Activated CD8-positive, alpha-beta memory T cell treated with anti-CD3 and anti-CD28 coated beads, Interleukin-2, amount 50 U/mL, for 24 hours (primary cell): ENCODE data around the gene PRSS50.
"Not testable (repeated sequence)": the region's sequence is repeated elsewhere in the genome, so short reads cannot be mapped to it uniquely, and the experiment has no call there.

Experiments used
- DNase-seq: peaks from one replicate; pipeline ENCODE4 v3.0.0-alpha.2; 2020; ENCODE audit errors: extremely low read depth

PRSS50 gene

GRCh38 chr3:46717447-46718231, at the start of gene PRSS50:
Gene PRSS50, minus strand, starts transcription at chr3:46717869. Its CDS starts 45 bp downstream, at chr3:46717824.
- no peak for DNase-seq

GRCh38 chr3:46764206-46764605, 46.5 kb upstream of the PRSS50 start:
- DNase-seq: no peak

GRCh38 chr3:46763178-46763577, 45.5 kb upstream of the PRSS50 start:
- DNase-seq: no peak

- no peak for DNase-seq
These were observed 41.8 kb upstream of the PRSS50 start for GRCh38 chr3:46759239-46760167.

- no peak for DNase-seq
These were observed 39.0 kb upstream of the PRSS50 start for GRCh38 chr3:46756642-46757041.

- DNase-seq: no peak
These were observed 38.0 kb upstream of the PRSS50 start for GRCh38 chr3:46755646-46756045.

GRCh38 chr3:46753127-46753526, 35.5 kb upstream of the PRSS50 start:
- DNase-seq: not testable (repeated sequence)

GRCh38 chr3:46750555-46751038, 32.9 kb upstream of the PRSS50 start:
- no peak for DNase-seq

- DNase-seq: no peak
These were observed 31.5 kb upstream of the PRSS50 start for GRCh38 chr3:46749129-46749528.

GRCh38 chr3:46748170-46748569, 30.5 kb upstream of the PRSS50 start:
- DNase-seq: no peak

GRCh38 chr3:46746711-46747110, 29.0 kb upstream of the PRSS50 start:
- DNase-seq: no peak

GRCh38 chr3:46742992-46743585, 25.4 kb upstream of the PRSS50 start:
- no peak for DNase-seq

- not testable (repeated sequence) for DNase-seq
These were observed 21.9 kb upstream of the PRSS50 start for GRCh38 chr3:46739565-46739964.

GRCh38 chr3:46737329-46737731, 19.7 kb upstream of the PRSS50 start:
- DNase-seq: no peak

- no peak for DNase-seq
These were observed 18.6 kb upstream of the PRSS50 start for GRCh38 chr3:46736006-46736872.

- DNase-seq: no peak
These were observed 17.1 kb upstream of the PRSS50 start for GRCh38 chr3:46734773-46735172.

GRCh38 chr3:46733026-46733800, 15.5 kb upstream of the PRSS50 start:
- no peak for DNase-seq

- DNase-seq: no peak
These were observed 14.1 kb upstream of the PRSS50 start for GRCh38 chr3:46731795-46732194.

GRCh38 chr3:46730819-46731218, 13.2 kb upstream of the PRSS50 start:
- no peak for DNase-seq

GRCh38 chr3:46729038-46729437, 11.4 kb upstream of the PRSS50 start:
- no peak for DNase-seq
